Measurements from ENCODE around the gene DLG2.

GRCh38 chr11:84250834-84251613, 1376.1 kb downstream of the DLG2 start:
- no peak for TF ChIP-seq POLR2AphosphoS5 (IDR thresholded peaks at IDR 0.05; ENCODE audit: low read depth, low read length)
- TF ChIP-seq, protein P1, sequence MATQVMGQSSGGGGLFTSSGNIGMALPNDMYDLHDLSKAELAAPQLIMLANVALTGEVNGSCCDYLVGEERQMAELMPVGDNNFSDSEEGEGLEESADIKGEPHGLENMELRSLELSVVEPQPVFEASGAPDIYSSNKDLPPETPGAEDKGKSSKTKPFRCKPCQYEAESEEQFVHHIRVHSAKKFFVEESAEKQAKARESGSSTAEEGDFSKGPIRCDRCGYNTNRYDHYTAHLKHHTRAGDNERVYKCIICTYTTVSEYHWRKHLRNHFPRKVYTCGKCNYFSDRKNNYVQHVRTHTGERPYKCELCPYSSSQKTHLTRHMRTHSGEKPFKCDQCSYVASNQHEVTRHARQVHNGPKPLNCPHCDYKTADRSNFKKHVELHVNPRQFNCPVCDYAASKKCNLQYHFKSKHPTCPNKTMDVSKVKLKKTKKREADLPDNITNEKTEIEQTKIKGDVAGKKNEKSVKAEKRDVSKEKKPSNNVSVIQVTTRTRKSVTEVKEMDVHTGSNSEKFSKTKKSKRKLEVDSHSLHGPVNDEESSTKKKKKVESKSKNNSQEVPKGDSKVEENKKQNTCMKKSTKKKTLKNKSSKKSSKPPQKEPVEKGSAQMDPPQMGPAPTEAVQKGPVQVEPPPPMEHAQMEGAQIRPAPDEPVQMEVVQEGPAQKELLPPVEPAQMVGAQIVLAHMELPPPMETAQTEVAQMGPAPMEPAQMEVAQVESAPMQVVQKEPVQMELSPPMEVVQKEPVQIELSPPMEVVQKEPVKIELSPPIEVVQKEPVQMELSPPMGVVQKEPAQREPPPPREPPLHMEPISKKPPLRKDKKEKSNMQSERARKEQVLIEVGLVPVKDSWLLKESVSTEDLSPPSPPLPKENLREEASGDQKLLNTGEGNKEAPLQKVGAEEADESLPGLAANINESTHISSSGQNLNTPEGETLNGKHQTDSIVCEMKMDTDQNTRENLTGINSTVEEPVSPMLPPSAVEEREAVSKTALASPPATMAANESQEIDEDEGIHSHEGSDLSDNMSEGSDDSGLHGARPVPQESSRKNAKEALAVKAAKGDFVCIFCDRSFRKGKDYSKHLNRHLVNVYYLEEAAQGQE (IDR thresholded peaks at IDR 0.05; ENCODE audit: insufficient read depth in 1 of 2, low read depth in 2 of 2, low read length in 2 of 2) = no peak
- no peak for TF ChIP-seq TAF1 (IDR thresholded peaks at IDR 0.05; ENCODE audit: borderline replicate concordance, insufficient read depth, low read length)
- no peak for TF ChIP-seq SIN3A (IDR thresholded peaks at IDR 0.05; ENCODE audit: borderline replicate concordance, insufficient read depth, low read length)
- no peak for TF ChIP-seq FOXP2 (optimal IDR thresholded peaks at IDR 0.05; ENCODE audit: borderline replicate concordance, extremely low read depth, extremely low read length, insufficient read depth)
